Measurements from ENCODE around the gene STXBP6. TPM values are rescaled to one million over a fixed set of nuclear protein-coding genes. Genes with fewer than 3 reads are reported as not detected.
A peak's percentile ranks its signal among the peaks of the same experiment; 100 is the strongest.

STXBP6 gene
- polyA plus RNA-seq, 1 donor from 2014 or later: 14.6 TPM

DNA sequence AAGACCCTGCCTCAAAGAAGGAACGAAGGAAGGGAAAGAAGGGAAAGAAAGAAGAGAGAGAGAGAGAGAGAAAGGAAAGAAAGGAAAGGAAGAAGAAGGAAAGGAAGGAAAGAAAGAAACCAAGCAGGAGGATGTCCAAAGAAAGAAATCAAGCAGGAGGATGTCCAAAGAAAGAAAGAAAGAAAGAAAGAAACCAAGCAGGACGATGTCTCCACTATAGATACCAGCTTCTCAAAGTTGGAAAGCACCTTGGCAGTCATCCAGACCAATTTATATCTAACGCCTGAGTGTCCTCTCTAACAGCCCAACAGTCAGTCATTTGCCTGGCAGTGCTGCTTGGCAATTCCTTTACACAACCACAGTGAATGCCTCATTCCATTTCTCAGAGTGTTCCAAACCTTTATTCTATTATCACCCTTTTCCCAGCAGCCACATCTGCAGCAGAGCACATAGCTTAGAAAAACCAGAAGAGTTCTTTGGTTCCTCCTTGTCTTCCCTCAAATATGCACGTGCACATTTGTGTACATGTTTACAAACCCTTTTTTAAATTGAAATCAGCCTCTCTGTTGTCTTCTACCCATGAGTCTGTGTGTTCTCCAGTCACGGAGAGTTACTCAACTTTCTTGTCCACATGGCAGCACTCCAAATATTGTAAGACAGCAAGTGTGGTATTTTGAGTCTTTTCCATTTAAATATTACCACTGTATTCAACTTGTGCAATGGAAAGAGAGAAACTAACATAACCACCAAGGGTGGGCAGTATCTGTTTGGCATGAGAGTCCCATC lies 138.4 kb downstream of the STXBP6 start:
- no peaks in the 10 kb centered on the region for H3K36me3 ChIP-seq (ENCODE audit: insufficient read depth, low read length)
- no peak overlapping the region for H3K4me2 ChIP-seq (ENCODE audit: low read length)
- no peak for TF ChIP-seq EP300 (conservative IDR thresholded peaks at IDR 0.05; ENCODE audit: poor library complexity, severe bottlenecking)
- no peak for TF ChIP-seq TAF1 (IDR thresholded peaks at IDR 0.05; ENCODE audit: low read depth)
- no peak for TF ChIP-seq SMC3 (conservative IDR thresholded peaks at IDR 0.05; ENCODE audit: poor library complexity)
- TF ChIP-seq, protein P1, sequence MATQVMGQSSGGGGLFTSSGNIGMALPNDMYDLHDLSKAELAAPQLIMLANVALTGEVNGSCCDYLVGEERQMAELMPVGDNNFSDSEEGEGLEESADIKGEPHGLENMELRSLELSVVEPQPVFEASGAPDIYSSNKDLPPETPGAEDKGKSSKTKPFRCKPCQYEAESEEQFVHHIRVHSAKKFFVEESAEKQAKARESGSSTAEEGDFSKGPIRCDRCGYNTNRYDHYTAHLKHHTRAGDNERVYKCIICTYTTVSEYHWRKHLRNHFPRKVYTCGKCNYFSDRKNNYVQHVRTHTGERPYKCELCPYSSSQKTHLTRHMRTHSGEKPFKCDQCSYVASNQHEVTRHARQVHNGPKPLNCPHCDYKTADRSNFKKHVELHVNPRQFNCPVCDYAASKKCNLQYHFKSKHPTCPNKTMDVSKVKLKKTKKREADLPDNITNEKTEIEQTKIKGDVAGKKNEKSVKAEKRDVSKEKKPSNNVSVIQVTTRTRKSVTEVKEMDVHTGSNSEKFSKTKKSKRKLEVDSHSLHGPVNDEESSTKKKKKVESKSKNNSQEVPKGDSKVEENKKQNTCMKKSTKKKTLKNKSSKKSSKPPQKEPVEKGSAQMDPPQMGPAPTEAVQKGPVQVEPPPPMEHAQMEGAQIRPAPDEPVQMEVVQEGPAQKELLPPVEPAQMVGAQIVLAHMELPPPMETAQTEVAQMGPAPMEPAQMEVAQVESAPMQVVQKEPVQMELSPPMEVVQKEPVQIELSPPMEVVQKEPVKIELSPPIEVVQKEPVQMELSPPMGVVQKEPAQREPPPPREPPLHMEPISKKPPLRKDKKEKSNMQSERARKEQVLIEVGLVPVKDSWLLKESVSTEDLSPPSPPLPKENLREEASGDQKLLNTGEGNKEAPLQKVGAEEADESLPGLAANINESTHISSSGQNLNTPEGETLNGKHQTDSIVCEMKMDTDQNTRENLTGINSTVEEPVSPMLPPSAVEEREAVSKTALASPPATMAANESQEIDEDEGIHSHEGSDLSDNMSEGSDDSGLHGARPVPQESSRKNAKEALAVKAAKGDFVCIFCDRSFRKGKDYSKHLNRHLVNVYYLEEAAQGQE (IDR thresholded peaks at IDR 0.05; ENCODE audit: borderline replicate concordance): no peak
- TF ChIP-seq, protein P2, sequence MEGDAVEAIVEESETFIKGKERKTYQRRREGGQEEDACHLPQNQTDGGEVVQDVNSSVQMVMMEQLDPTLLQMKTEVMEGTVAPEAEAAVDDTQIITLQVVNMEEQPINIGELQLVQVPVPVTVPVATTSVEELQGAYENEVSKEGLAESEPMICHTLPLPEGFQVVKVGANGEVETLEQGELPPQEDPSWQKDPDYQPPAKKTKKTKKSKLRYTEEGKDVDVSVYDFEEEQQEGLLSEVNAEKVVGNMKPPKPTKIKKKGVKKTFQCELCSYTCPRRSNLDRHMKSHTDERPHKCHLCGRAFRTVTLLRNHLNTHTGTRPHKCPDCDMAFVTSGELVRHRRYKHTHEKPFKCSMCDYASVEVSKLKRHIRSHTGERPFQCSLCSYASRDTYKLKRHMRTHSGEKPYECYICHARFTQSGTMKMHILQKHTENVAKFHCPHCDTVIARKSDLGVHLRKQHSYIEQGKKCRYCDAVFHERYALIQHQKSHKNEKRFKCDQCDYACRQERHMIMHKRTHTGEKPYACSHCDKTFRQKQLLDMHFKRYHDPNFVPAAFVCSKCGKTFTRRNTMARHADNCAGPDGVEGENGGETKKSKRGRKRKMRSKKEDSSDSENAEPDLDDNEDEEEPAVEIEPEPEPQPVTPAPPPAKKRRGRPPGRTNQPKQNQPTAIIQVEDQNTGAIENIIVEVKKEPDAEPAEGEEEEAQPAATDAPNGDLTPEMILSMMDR (IDR thresholded peaks at IDR 0.05; ENCODE audit: poor library complexity, severe bottlenecking): no peak
- no peak for TF ChIP-seq POLR2AphosphoS5 (IDR thresholded peaks at IDR 0.05)
- TF ChIP-seq EZH2 (IDR thresholded peaks at IDR 0.05; ENCODE audit: borderline replicate concordance, insufficient read depth, low read length, poor library complexity, severe bottlenecking): no peak
- no peak for TF ChIP-seq MXI1 (conservative IDR thresholded peaks at IDR 0.05; ENCODE audit: poor library complexity, severe bottlenecking)
- TF ChIP-seq RAD21 (conservative IDR thresholded peaks at IDR 0.05): no peak
- H3K27ac ChIP-seq (ENCODE audit: low read length): peak overlapping the region; percentile 89
- H3K27me3 ChIP-seq (ENCODE audit: insufficient read depth, low read depth, low read length): no peaks in the 10 kb centered on the region
- H3K9me3 ChIP-seq (ENCODE audit: low read length): no peaks in the 10 kb centered on the region
- H3F3A ChIP-seq (ENCODE audit: insufficient read depth, low read length, poor library complexity, severe bottlenecking): peaks cover 9% of the 10 kb centered on the region
- no peaks in the 10 kb centered on the region for H3K79me2 ChIP-seq (replicated peaks; ENCODE audit: insufficient read depth, low read length)
- no peak overlapping the region for H3K9ac ChIP-seq (ENCODE audit: low read length)
- H2AFZ ChIP-seq (ENCODE audit: low read depth, low read length): no peak overlapping the region
- H4K20me1 ChIP-seq (ENCODE audit: insufficient read depth): no peaks in the 10 kb centered on the region
- H3K4me3 ChIP-seq (ENCODE audit: low read length): no peak overlapping the region
- H3K9me2 ChIP-seq (ENCODE audit: insufficient read depth, low read length): no peaks in the 10 kb centered on the region

DNA sequence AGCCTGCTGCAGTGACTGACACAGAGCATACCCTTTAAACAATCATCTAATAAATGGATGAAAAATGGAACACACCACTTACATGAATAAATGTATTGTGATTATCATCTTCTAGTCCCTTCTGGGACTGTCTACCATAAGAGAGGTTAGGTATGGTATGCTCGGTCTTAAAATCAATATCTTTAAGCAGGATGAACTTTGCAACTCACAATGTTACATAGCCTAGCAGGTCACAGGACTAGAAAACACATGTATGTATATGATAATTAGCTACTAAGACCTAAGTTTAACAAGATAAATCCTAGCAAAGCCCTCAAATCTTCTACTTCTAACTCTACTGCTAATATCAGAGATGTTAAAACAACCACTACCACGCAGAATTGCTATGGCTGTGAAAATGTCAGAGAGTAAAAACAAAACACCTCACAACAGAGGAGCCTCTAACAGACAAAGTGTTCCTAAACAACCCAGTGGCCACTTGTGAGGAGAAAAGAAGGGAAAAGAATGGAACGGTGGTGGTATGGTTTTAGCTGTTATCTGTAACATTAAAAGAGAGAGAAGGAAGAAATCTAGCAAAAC lies 139.4 kb downstream of the STXBP6 start:
- no peak overlapping the region for H3K27ac ChIP-seq (ENCODE audit: low read length)
- H3K27me3 ChIP-seq (ENCODE audit: insufficient read depth, low read depth, low read length): no peaks in the 10 kb centered on the region
- TF ChIP-seq, protein P1 (IDR thresholded peaks at IDR 0.05; ENCODE audit: borderline replicate concordance): no peak
- TF ChIP-seq RAD21 (conservative IDR thresholded peaks at IDR 0.05) (no peak), TAF1 (IDR thresholded peaks at IDR 0.05; ENCODE audit: low read depth) (no peak), SMC3 (conservative IDR thresholded peaks at IDR 0.05; ENCODE audit: poor library complexity) (no peak), EZH2 (IDR thresholded peaks at IDR 0.05; ENCODE audit: borderline replicate concordance, insufficient read depth, low read length, poor library complexity, severe bottlenecking) (no peak), MXI1 (conservative IDR thresholded peaks at IDR 0.05; ENCODE audit: poor library complexity, severe bottlenecking) (no peak), EP300 (conservative IDR thresholded peaks at IDR 0.05; ENCODE audit: poor library complexity, severe bottlenecking) (no peak), POLR2AphosphoS5 (IDR thresholded peaks at IDR 0.05) (no peak)
- TF ChIP-seq, protein P2 (IDR thresholded peaks at IDR 0.05; ENCODE audit: poor library complexity, severe bottlenecking): no peak
- peaks cover 9% of the 10 kb centered on the region for H3F3A ChIP-seq (ENCODE audit: insufficient read depth, low read length, poor library complexity, severe bottlenecking)
- no peaks in the 10 kb centered on the region for H4K20me1 ChIP-seq (ENCODE audit: insufficient read depth)
- no peaks in the 10 kb centered on the region for H3K36me3 ChIP-seq (ENCODE audit: insufficient read depth, low read length)
- no peaks in the 10 kb centered on the region for H3K79me2 ChIP-seq (replicated peaks; ENCODE audit: insufficient read depth, low read length)
- no peak overlapping the region for H3K4me3 ChIP-seq (ENCODE audit: low read length)
- no peak overlapping the region for H2AFZ ChIP-seq (ENCODE audit: low read depth, low read length)
- no peaks in the 10 kb centered on the region for H3K9me2 ChIP-seq (ENCODE audit: insufficient read depth, low read length)
- no peaks in the 10 kb centered on the region for H3K9me3 ChIP-seq (ENCODE audit: low read length)
- H3K9ac ChIP-seq (ENCODE audit: low read length): no peak overlapping the region
- H3K4me2 ChIP-seq (ENCODE audit: low read length): no peak overlapping the region

Data from neural cell (in vitro differentiated cells).